OCI-LY3 (cell line): ENCODE measurements around the gene PEX26.
"Not testable (repeated sequence)": the region's sequence is repeated elsewhere in the genome, so short reads cannot be mapped to it uniquely, and the experiment has no call there.

Experiments used
- H2AFZ ChIP-seq: fragments of 200-600, 300-600 bp; shearing (Covaris generic); 2 replicates; pipeline ENCODE4 v1.6.0; 2014; ENCODE audit warnings: antibody characterized with exemption, low read depth, low read length
- H3K27ac ChIP-seq: fragments of 200-600, 300-600 bp; sonication (generic); 2 replicates; pipeline ENCODE4 v1.5.1; 2014; ENCODE audit warnings: mild to moderate bottlenecking, low read length, moderate library complexity, mixed read lengths
- H3K27me3 ChIP-seq: fragments of 200-600, 300-600 bp; sonication (generic); 2 replicates; pipeline ENCODE4 v1.6.1; 2014; ENCODE audit warnings: low read depth, low read length, mixed read lengths
- H3K36me3 ChIP-seq: fragments of 200-600, 300-600 bp; sonication (generic); replicated peaks from 2 replicates; pipeline ENCODE3; 2014; ENCODE audit warnings: low read depth, low read length, mixed read lengths
- H3K4me1 ChIP-seq: fragments of 300-600, 200-600 bp; sonication (generic); 2 replicates; pipeline ENCODE4 v1.6.1; 2014; ENCODE audit warnings: low read length, mixed read lengths
- H3K4me2 ChIP-seq: fragments of 200-600, 300-600 bp; sonication (generic); 2 replicates; pipeline ENCODE4 v1.6.1; 2014; ENCODE audit warnings: low read length, mixed read lengths
- H3K4me3 ChIP-seq: fragments of 300-600, 200-600 bp; sonication (generic); 2 replicates; pipeline ENCODE4 v1.5.1; 2014; ENCODE audit warnings: antibody characterized with exemption, mild to moderate bottlenecking, low read length, moderate library complexity
- H3K79me2 ChIP-seq: fragments of 300-600, 200-600 bp; shearing (Covaris generic); 2 replicates; pipeline ENCODE4 v1.6.1; 2014; ENCODE audit warnings: mild to moderate bottlenecking, low read length, mixed read lengths
- H3K9ac ChIP-seq: fragments of 300-600, 200-600 bp; shearing (Covaris generic); 2 replicates; pipeline ENCODE4 v1.6.0; 2014; ENCODE audit warnings: mild to moderate bottlenecking, low read length, moderate library complexity
- H3K9me3 ChIP-seq: fragments of 200-600, 300-600 bp; shearing (Covaris generic); 2 replicates; pipeline ENCODE4 v1.6.1; 2014; ENCODE audit warnings: low read length, mixed read lengths; ENCODE audit not compliant: insufficient read depth
- H4K20me1 ChIP-seq: fragments of 200-600, 300-600 bp; sonication (generic); 2 replicates; pipeline ENCODE4 v1.6.1; 2016; ENCODE audit warnings: low read length, mixed read lengths; ENCODE audit not compliant: insufficient read depth
- EZH2phosphoT487 ChIP-seq: fragments of 200-600 bp; shearing (Covaris generic); IDR thresholded peaks from 2 replicates; pipeline ENCODE4 v1.6.1; 2018; ENCODE audit warnings: antibody characterized with exemption, mixed run types, low read depth
- TF ChIP-seq, protein P1 (sequence below): fragments of 200-600, 300-600 bp; sonication (generic); IDR thresholded peaks from 2 replicates; pipeline ENCODE4 v1.5.1; 2014; ENCODE audit warnings: antibody characterized with exemption, low read length, low read depth

Gene PEX26

DNA sequence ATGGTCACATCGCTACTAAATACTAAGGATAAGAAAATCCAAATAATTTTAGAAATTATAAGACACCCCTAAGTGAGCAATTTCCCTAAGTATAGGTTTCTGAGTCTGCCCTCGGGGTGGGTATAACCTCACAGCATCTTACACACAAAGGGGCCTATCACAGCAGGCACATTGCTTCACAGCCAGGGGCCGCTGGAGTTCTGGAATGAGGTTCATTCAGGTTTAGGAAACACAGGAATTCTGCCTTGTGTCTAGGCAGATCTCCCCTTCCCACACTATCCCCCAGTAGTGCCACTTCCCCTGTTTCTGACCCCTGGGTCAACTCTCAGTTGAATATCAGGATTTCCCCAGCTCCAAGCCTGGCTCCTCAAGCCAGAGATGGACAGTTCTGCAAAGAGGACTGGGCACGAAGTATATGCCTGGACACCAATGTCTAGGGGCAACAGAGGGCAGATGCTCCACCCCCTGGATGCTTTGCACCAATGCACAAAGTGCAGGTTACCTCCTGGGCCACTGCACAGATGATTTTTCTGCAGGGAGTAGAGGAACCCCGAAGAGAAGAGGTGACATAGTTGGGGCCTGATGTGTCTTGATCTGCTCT, 44.3 kb downstream of the PEX26 start:
- no peak overlapping the region for H3K4me2 ChIP-seq
- no peaks in the 10 kb centered on the region for H3K36me3 ChIP-seq
- no peaks in the 10 kb centered on the region for H3K4me1 ChIP-seq
- no peaks in the 10 kb centered on the region for H3K79me2 ChIP-seq
- no peak overlapping the region for H3K4me3 ChIP-seq
- H2AFZ ChIP-seq: no peak overlapping the region
- TF ChIP-seq, protein P1, sequence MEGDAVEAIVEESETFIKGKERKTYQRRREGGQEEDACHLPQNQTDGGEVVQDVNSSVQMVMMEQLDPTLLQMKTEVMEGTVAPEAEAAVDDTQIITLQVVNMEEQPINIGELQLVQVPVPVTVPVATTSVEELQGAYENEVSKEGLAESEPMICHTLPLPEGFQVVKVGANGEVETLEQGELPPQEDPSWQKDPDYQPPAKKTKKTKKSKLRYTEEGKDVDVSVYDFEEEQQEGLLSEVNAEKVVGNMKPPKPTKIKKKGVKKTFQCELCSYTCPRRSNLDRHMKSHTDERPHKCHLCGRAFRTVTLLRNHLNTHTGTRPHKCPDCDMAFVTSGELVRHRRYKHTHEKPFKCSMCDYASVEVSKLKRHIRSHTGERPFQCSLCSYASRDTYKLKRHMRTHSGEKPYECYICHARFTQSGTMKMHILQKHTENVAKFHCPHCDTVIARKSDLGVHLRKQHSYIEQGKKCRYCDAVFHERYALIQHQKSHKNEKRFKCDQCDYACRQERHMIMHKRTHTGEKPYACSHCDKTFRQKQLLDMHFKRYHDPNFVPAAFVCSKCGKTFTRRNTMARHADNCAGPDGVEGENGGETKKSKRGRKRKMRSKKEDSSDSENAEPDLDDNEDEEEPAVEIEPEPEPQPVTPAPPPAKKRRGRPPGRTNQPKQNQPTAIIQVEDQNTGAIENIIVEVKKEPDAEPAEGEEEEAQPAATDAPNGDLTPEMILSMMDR: no peak
- no peak for TF ChIP-seq EZH2phosphoT487
- no peaks in the 10 kb centered on the region for H3K27me3 ChIP-seq
- H3K27ac ChIP-seq: no peak overlapping the region
- H3K9me3 ChIP-seq: no peaks in the 10 kb centered on the region
- H3K9ac ChIP-seq: no peak overlapping the region
- no peaks in the 10 kb centered on the region for H4K20me1 ChIP-seq

DNA sequence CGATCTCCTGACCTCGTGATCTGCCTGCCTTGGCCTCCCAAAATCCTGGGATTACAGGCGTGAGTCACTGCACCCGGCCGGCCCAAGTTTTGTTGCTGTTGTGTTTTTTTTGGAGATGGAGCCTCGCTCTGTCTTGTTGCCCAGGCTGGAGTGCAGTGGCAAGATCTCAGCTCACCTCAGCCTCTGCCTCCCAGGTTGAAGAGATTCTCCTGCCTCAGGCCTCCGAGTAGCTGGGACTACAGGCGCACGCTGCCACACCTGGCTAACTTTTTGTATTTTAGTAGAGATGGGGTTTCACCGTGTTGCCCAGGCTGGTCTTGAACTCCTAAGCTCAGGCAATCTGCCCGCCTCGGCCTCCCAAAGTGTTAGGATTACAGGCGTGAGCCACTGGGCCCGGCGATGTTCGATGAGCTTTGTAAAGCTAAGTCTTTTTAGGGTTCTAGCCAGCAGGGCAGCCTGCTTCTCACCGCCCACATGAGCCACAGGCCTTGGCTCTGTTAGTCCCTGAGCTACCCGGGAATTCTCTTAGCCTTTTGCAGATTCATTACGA, 45.8 kb downstream of the PEX26 start:
- not testable (repeated sequence) for H3K9me3 ChIP-seq, H3K4me1 ChIP-seq, H3K4me3 ChIP-seq, H3K27me3 ChIP-seq, H2AFZ ChIP-seq, H3K79me2 ChIP-seq, H3K27ac ChIP-seq, H4K20me1 ChIP-seq, H3K9ac ChIP-seq, H3K36me3 ChIP-seq, H3K4me2 ChIP-seq

DNA sequence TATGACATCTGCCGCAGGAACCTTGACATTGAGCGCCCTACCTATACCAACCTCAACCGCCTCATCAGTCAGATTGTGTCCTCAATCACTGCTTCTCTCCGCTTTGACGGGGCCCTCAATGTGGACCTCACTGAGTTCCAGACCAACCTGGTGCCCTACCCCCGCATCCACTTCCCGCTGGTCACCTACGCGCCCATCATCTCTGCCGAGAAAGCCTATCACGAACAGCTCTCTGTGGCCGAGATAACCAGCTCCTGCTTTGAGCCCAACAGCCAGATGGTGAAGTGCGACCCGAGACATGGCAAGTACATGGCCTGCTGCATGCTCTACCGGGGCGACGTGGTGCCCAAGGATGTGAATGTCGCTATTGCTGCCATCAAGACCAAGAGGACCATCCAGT, 48.8 kb downstream of the PEX26 start:
- Histone ChIP-seq H2AFZ (no peak overlapping the region), H3K4me3 (no peak overlapping the region), H3K9ac (no peak overlapping the region), H3K4me2 (no peak overlapping the region), H3K36me3 (no peaks in the 10 kb centered on the region), H3K27ac (no peak overlapping the region), H3K4me1 (no peaks in the 10 kb centered on the region), H3K9me3 (no peaks in the 10 kb centered on the region), H3K27me3 (no peaks in the 10 kb centered on the region), H3K79me2 (no peaks in the 10 kb centered on the region), H4K20me1 (no peaks in the 10 kb centered on the region)
- TF ChIP-seq, protein P1: no peak

DNA sequence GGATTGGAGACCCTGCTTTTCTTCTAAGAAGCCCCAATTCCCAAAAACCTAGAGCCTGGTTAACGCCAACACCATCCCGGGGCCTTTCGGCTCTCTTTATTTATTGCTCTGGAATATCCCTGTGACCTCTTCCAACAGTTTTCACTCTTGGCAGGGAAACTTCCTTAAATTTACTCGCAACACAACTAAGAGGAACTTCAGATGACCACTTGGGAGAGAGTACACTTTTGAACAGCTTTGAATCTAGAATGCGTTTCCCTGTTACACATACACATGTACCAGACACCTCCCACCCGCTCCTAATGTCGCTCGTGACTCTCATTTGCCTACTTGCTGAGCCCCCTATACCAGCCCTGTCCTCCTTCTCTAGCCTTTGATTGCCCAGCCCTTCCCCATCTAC, 52.2 kb downstream of the PEX26 start:
- no peak overlapping the region for H3K4me3 ChIP-seq
- TF ChIP-seq EZH2phosphoT487: no peak
- TF ChIP-seq, protein P1: no peak

More for the DNA sequence above, 52.2 kb downstream of the PEX26 start:
- H3K9ac ChIP-seq: no peak overlapping the region
- H3K27ac ChIP-seq: no peak overlapping the region
- no peaks in the 10 kb centered on the region for H3K4me1 ChIP-seq
- no peaks in the 10 kb centered on the region for H3K79me2 ChIP-seq
- no peak overlapping the region for H2AFZ ChIP-seq
- no peaks in the 10 kb centered on the region for H3K27me3 ChIP-seq
- no peaks in the 10 kb centered on the region for H3K9me3 ChIP-seq
- no peaks in the 10 kb centered on the region for H3K36me3 ChIP-seq
- no peaks in the 10 kb centered on the region for H4K20me1 ChIP-seq
- no peak overlapping the region for H3K4me2 ChIP-seq
